H9 (cell line): Measurements from ENCODE around the gene GTF2H2. TPM values are rescaled to one million over a fixed set of nuclear protein-coding genes. Genes with fewer than 3 reads are reported as not detected.
"Not testable (repeated sequence)": the region's sequence is repeated elsewhere in the genome, so short reads cannot be mapped to it uniquely, and the experiment has no call there.

Experiments used
- DNase-seq: peaks from one replicate; pipeline ENCODE4 v3.0.0-alpha.2; 2017
- H2AFZ ChIP-seq: one replicate; pipeline ENCODE4 v1.6.1; 2013; ENCODE audit warnings: mild to moderate bottlenecking, low read length, control low read depth, moderate library complexity
- H2AK5ac ChIP-seq: 2 replicates; pipeline ENCODE4 v1.6.1; 2013; ENCODE audit warnings: low read length, control low read depth, mixed read lengths; ENCODE audit not compliant: insufficient read length
- H2BK120ac ChIP-seq: one replicate; pipeline ENCODE4 v1.6.1; 2013; ENCODE audit warnings: low read depth, mild to moderate bottlenecking, low read length, control low read depth, inconsistent platforms; ENCODE audit not compliant: poor library complexity, severe bottlenecking
- H2BK12ac ChIP-seq: 2 replicates; pipeline ENCODE4 v1.6.1; 2013; ENCODE audit warnings: low read length, control low read depth, mixed read lengths, low read depth; ENCODE audit not compliant: insufficient read length
- H2BK15ac ChIP-seq: 2 replicates; pipeline ENCODE4 v1.6.1; 2013; ENCODE audit warnings: low read depth, low read length, control low read depth
- H2BK20ac ChIP-seq: one replicate; pipeline ENCODE4 v1.6.1; 2013; ENCODE audit warnings: low read depth, mild to moderate bottlenecking, low read length, control low read depth, inconsistent platforms; ENCODE audit not compliant: poor library complexity, severe bottlenecking
- H2BK5ac ChIP-seq: 2 replicates; pipeline ENCODE4 v1.6.1; 2013; ENCODE audit warnings: low read length, control low read depth, mixed read lengths; ENCODE audit not compliant: insufficient read length
- H3K14ac ChIP-seq: 2 replicates; pipeline ENCODE4 v1.6.1; 2013; ENCODE audit warnings: low read length, control low read depth; ENCODE audit not compliant: insufficient read depth
- H3K18ac ChIP-seq: 2 replicates; pipeline ENCODE4 v1.6.1; 2013; ENCODE audit warnings: low read depth, mild to moderate bottlenecking, mixed read lengths, low read length, control low read depth; ENCODE audit not compliant: insufficient read length
- H3K23ac ChIP-seq: 2 replicates; pipeline ENCODE4 v1.6.1; 2013; ENCODE audit warnings: low read length, control low read depth, mixed read lengths, low read depth; ENCODE audit not compliant: insufficient read length
- H3K23me2 ChIP-seq: 2 replicates; pipeline ENCODE4 v1.6.1; 2013; ENCODE audit warnings: low read depth, mild to moderate bottlenecking, mixed read lengths, low read length, control low read depth; ENCODE audit not compliant: insufficient read length, poor library complexity, severe bottlenecking
- H3K27ac ChIP-seq: 2 replicates; pipeline ENCODE4 v1.5.1; 2013; ENCODE audit warnings: low read length, control low read depth, mixed read lengths, low read depth; ENCODE audit not compliant: insufficient read length
- H3K27me3 ChIP-seq: 2 replicates; pipeline ENCODE4 v1.6.1; 2013; ENCODE audit warnings: low read length, control low read depth, inconsistent platforms; ENCODE audit not compliant: insufficient read depth
- H3K4ac ChIP-seq: 2 replicates; pipeline ENCODE4 v1.6.1; 2013; ENCODE audit warnings: low read depth, mild to moderate bottlenecking, control low read depth, inconsistent platforms, low read length, moderate library complexity
- H3K4me1 ChIP-seq: 2 replicates; pipeline ENCODE4 v1.6.1; 2013; ENCODE audit warnings: low read length, control low read depth, inconsistent platforms; ENCODE audit not compliant: insufficient read depth
- H3K4me2 ChIP-seq: 2 replicates; pipeline ENCODE4 v1.6.1; 2013; ENCODE audit warnings: low read length, control low read depth, mixed read lengths; ENCODE audit not compliant: insufficient read length, insufficient read depth
- H3K56ac ChIP-seq: 2 replicates; pipeline ENCODE4 v1.6.1; 2013; ENCODE audit warnings: low read depth, mild to moderate bottlenecking, mixed read lengths, low read length, control low read depth; ENCODE audit not compliant: insufficient read length
- H3K79me1 ChIP-seq: 2 replicates; pipeline ENCODE4 v1.6.1; 2013; ENCODE audit warnings: low read depth, mild to moderate bottlenecking, moderate library complexity, low read length, control low read depth, inconsistent platforms; ENCODE audit not compliant: insufficient read depth, poor library complexity, severe bottlenecking
- H3K79me2 ChIP-seq: 2 replicates; pipeline ENCODE4 v1.6.1; 2013; ENCODE audit warnings: low read length, control low read depth, inconsistent platforms; ENCODE audit not compliant: insufficient read depth
- H3K9ac ChIP-seq: 2 replicates; pipeline ENCODE4 v1.6.1; 2013; ENCODE audit warnings: low read length, control low read depth, mixed read lengths; ENCODE audit not compliant: insufficient read length; ENCODE audit errors: extremely low read depth
- H3K9me3 ChIP-seq: one replicate; pipeline ENCODE4 v1.6.1; 2013; ENCODE audit warnings: low read depth, low read length, inconsistent platforms; ENCODE audit not compliant: control insufficient read depth
- H3T11ph ChIP-seq: one replicate; pipeline ENCODE4 v1.6.1; 2013; ENCODE audit warnings: mild to moderate bottlenecking, low read length, control low read depth, inconsistent platforms
- H4K20me1 ChIP-seq: one replicate; pipeline ENCODE4 v1.6.1; 2013; ENCODE audit not compliant: control insufficient read depth, insufficient read length, insufficient read depth
- H4K5ac ChIP-seq: 2 replicates; pipeline ENCODE4 v1.6.1; 2013; ENCODE audit warnings: low read depth, mild to moderate bottlenecking, mixed read lengths, low read length, control low read depth; ENCODE audit not compliant: insufficient read length
- H4K8ac ChIP-seq: replicated peaks from 2 replicates; pipeline ENCODE4 v1.6.1; 2013; ENCODE audit warnings: low read length, control low read depth, mixed read lengths, low read depth; ENCODE audit not compliant: insufficient read length
- H4K91ac ChIP-seq: 2 replicates; pipeline ENCODE4 v1.6.1; 2013; ENCODE audit warnings: low read depth, mild to moderate bottlenecking, moderate library complexity, mixed read lengths, low read length, control low read depth; ENCODE audit not compliant: insufficient read length
- H3K27ac Mint-ChIP-seq, 3 experiments: 2 replicates in 2 of 3; 3 replicates in 1 of 3; pipeline ENCODE4 v1.8.0; 2020 to 2021; ENCODE audit warnings: mixed read lengths in 3 of 3, mild to moderate bottlenecking in 1 of 3, moderate library complexity in 1 of 3
- H3K27me3 Mint-ChIP-seq: 2 replicates; pipeline ENCODE4 v1.8.0; 2021; ENCODE audit warnings: low read depth, mild to moderate bottlenecking, moderate library complexity, mixed read lengths
- H3K36me3 Mint-ChIP-seq, 3 experiments: 2 replicates in 2 of 3; 3 replicates in 1 of 3; pipeline ENCODE4 v1.8.0; 2020 to 2021; ENCODE audit warnings: low read depth in 3 of 3, mixed read lengths in 3 of 3; ENCODE audit not compliant: insufficient read depth in 1 of 3
- H3K4me1 Mint-ChIP-seq, 2 experiments: 2 replicates each; pipeline ENCODE4 v1.8.0; 2020; ENCODE audit warnings: mixed read lengths in 2 of 2
- H3K4me3 Mint-ChIP-seq, 2 experiments: 2 replicates in 1 of 2; 3 replicates in 1 of 2; pipeline ENCODE4 v1.8.0; 2020 to 2021; ENCODE audit warnings: mild to moderate bottlenecking in 2 of 2, mixed read lengths in 2 of 2, moderate library complexity in 1 of 2
- H3K9me3 Mint-ChIP-seq, 2 experiments: 2 replicates in 1 of 2; 3 replicates in 1 of 2; pipeline ENCODE4 v1.8.0; 2020; ENCODE audit warnings: mild to moderate bottlenecking in 2 of 2, mixed read lengths in 2 of 2, moderate library complexity in 1 of 2
- WGBS: extraction: QIAGEN DNeasy Blood & Tissue Kit; methylation state at CpG from one replicate; pipeline ENCODE4 v1.1.7; 2013; ENCODE audit warnings: missing lambda C conversion rate, low lambda C conversion rate, mixed read lengths; ENCODE audit not compliant: insufficient read length; ENCODE audit errors: extremely low coverage; 5-methylcytosine and 5-hydroxymethylcytosine counted together
- total RNA-seq: library from RNA; stranded (reverse); gene quantifications from 2 replicates; pipeline ENCODE4 v1.2.1, GENCODE V29; 2021

Gene GTF2H2
- total RNA-seq, 1 experiment from 2014 or later: 51.8 TPM

- not testable (repeated sequence) for H3K27ac Mint-ChIP-seq
Measured at GRCh38 chr5:71025289-71025953, 42.1 kb downstream of the GTF2H2 start, which contains the start of gene NAIP. Gene NAIP (minus strand): TSS chr5:71025339. CDS start chr5:71012915, 12,424 bp downstream.

GRCh38 chr5:71020643-71021042 is 46.8 kb downstream of the GTF2H2 start:
- not testable (repeated sequence) for H3K27me3 Mint-ChIP-seq, H3K4ac ChIP-seq, H3K18ac ChIP-seq, H3K9ac ChIP-seq, H3K27ac Mint-ChIP-seq, H3K27ac ChIP-seq, H3T11ph ChIP-seq, H2AFZ ChIP-seq, H4K5ac ChIP-seq, H4K8ac ChIP-seq, H3K4me2 ChIP-seq, H4K20me1 ChIP-seq, H3K27me3 ChIP-seq, H4K91ac ChIP-seq, H3K36me3 Mint-ChIP-seq, H2AK5ac ChIP-seq, DNase-seq, H3K23me2 ChIP-seq, H3K9me3 ChIP-seq, H2BK20ac ChIP-seq, H3K56ac ChIP-seq, H3K79me1 ChIP-seq, H2BK12ac ChIP-seq, H2BK15ac ChIP-seq, H3K79me2 ChIP-seq, H2BK120ac ChIP-seq, H2BK5ac ChIP-seq, H3K9me3 Mint-ChIP-seq, H3K23ac ChIP-seq, H3K4me1 ChIP-seq, H3K4me3 Mint-ChIP-seq, H3K14ac ChIP-seq, H3K4me1 Mint-ChIP-seq
- WGBS: no CpG with 5 or more reads among the region's 6 CpGs

More at GRCh38 chr5:71025289-71025953, 42.1 kb downstream of the GTF2H2 start, which contains the start of gene NAIP:
- not testable (repeated sequence) for H2AK5ac ChIP-seq, H3K4me3 Mint-ChIP-seq, H2BK15ac ChIP-seq, DNase-seq, H3K9ac ChIP-seq, H4K5ac ChIP-seq, H4K91ac ChIP-seq, H3K4me2 ChIP-seq, H3K79me1 ChIP-seq, H3K36me3 Mint-ChIP-seq, H3K18ac ChIP-seq, H3K4me1 Mint-ChIP-seq, H3K9me3 ChIP-seq, H3K27me3 ChIP-seq, H3K27ac ChIP-seq, H3K4ac ChIP-seq, H2BK120ac ChIP-seq, H2BK5ac ChIP-seq, H3K79me2 ChIP-seq, H2BK20ac ChIP-seq, H3K23me2 ChIP-seq, H4K20me1 ChIP-seq, H3K9me3 Mint-ChIP-seq, H4K8ac ChIP-seq, H3K23ac ChIP-seq, H2AFZ ChIP-seq, H2BK12ac ChIP-seq, H3K14ac ChIP-seq, H3K56ac ChIP-seq, H3K27me3 Mint-ChIP-seq, H3K4me1 ChIP-seq, H3T11ph ChIP-seq
- no CpG with 5 or more reads among the region's 8 CpGs for WGBS
